Measurements from ENCODE around the gene CYP2C8. TPM values are rescaled to one million over a fixed set of nuclear protein-coding genes. Genes with fewer than 3 reads are reported as not detected.

Gene CYP2C8
- total and polyA plus RNA-seq, 2 donors (not counting 3 experiments of a cell fraction or from before 2014, with no cell fraction given) = 0.06 TPM; not detected in 1

DNA sequence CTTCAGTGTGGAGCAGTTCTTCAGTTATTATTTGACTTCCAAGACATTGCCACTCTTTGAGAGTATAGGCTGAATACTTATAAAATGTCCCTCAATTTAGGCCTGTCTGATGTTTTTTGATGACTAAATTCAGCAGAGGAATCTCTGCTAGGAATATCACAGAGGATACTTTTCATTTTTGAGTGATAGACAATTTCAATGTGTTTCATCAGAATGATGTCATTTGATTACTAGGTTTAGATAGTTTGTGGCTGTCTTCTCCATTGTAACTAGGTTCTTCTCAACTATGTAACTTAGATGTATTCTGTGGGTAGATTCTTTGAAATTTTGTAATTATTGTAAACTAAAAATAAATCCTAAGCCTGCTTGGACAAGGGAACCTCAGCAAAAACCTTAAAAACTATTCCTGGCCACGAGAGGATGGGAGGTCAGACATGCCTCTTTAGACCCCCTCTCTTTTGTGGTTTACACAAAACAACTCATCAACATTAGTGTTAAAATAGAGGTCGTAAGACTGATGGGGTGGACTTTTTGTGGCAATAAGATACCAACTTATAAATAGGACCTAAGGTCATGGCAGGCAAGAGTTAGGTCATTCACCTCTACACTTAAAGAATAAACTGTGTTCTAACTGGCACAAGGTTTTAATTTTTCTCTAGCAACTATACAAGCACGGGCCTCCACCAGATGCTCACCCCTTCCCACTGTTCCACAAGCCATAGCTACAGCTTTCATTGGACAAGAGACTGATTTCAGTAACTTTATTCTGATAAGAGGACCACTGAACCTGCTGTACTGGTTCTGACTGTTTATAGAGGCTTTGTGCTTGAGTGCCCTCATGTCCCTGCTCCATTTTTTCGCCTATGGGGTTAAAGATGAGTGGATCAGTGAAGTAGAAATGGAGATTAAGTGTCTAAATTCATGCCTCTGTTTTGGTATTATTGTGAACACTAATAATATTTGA lies 33.7 kb downstream of the CYP2C8 start:
- dilution Hi-C loops (cut with MboI; ENCODE audit: extremely low pct_ligation_motif_present, low sequenced_read_pairs) = no loop called here
- CTCF ChIA-PET = no interaction called here
- DNase-seq (ENCODE audit: low read depth, low spot score) (no peak), FAIRE-seq (no peak)
- no peaks in the 10 kb centered on the region for H3K4me1 ChIP-seq (ENCODE audit: control insufficient read depth, extremely low read depth, insufficient read depth, low read length)
- H3K9me3 ChIP-seq (replicated peaks; ENCODE audit: control insufficient read depth, insufficient read depth, low read length) = no peaks in the 10 kb centered on the region
- intact Hi-C loops (cut with micrococcal nuclease) = no loop called here
- H3K4me3 ChIP-seq (replicated peaks in 1 of 3; ENCODE audit: insufficient read depth in 1 of 3, low read depth in 1 of 3, low read length in 3 of 3) = no peak overlapping the region
- POLR2A ChIA-PET = no interaction called here
- no peaks in the 10 kb centered on the region for H3K9me1 ChIP-seq (replicated peaks; ENCODE audit: control insufficient read depth, extremely low read depth, insufficient read depth, low read length)
- no peaks in the 10 kb centered on the region for H3K27me3 ChIP-seq (ENCODE audit: control insufficient read depth in 2 of 2, insufficient read depth in 2 of 2, low read length in 2 of 2)
- no peaks in the 10 kb centered on the region for H3K79me2 ChIP-seq (ENCODE audit: control insufficient read depth, insufficient read depth, low read length)
- H3K27ac ChIP-seq (ENCODE audit: insufficient read depth, low read depth, low read length) = no peak overlapping the region
- H2AFZ ChIP-seq (ENCODE audit: low read depth, low read length) = no peak overlapping the region
- H4K20me1 ChIP-seq (replicated peaks; ENCODE audit: control insufficient read depth, extremely low read depth, insufficient read depth, low read length) = no peaks in the 10 kb centered on the region
- H3K9ac ChIP-seq (replicated peaks; ENCODE audit: extremely low read depth, insufficient read depth, low read length) = no peak overlapping the region
- no peak overlapping the region for H3K4me2 ChIP-seq (ENCODE audit: insufficient read depth, low read length)
- no peaks in the 10 kb centered on the region for H3K36me3 ChIP-seq (ENCODE audit: control insufficient read depth in 2 of 2, extremely low read depth in 1 of 2, insufficient read depth in 2 of 2, low read length in 2 of 2)
- TF ChIP-seq EZH2 (IDR thresholded peaks at IDR 0.05; ENCODE audit: borderline replicate concordance, low read depth, low read length, severe bottlenecking) = no peak
- TF ChIP-seq FOS (IDR thresholded peaks at IDR 0.05; ENCODE audit: borderline replicate concordance, insufficient read depth, low read length) = no peak
- no peak for TF ChIP-seq JUN (IDR thresholded peaks at IDR 0.05; ENCODE audit: borderline replicate concordance, insufficient read depth, insufficient read length, low read depth)
- TF ChIP-seq MYC (IDR thresholded peaks at IDR 0.05; ENCODE audit: low read depth, low read length) = no peak
- no peak for TF ChIP-seq POLR2AphosphoS5 (IDR thresholded peaks at IDR 0.05; ENCODE audit: insufficient read depth, low read depth, low read length)
- TF ChIP-seq, protein P1, sequence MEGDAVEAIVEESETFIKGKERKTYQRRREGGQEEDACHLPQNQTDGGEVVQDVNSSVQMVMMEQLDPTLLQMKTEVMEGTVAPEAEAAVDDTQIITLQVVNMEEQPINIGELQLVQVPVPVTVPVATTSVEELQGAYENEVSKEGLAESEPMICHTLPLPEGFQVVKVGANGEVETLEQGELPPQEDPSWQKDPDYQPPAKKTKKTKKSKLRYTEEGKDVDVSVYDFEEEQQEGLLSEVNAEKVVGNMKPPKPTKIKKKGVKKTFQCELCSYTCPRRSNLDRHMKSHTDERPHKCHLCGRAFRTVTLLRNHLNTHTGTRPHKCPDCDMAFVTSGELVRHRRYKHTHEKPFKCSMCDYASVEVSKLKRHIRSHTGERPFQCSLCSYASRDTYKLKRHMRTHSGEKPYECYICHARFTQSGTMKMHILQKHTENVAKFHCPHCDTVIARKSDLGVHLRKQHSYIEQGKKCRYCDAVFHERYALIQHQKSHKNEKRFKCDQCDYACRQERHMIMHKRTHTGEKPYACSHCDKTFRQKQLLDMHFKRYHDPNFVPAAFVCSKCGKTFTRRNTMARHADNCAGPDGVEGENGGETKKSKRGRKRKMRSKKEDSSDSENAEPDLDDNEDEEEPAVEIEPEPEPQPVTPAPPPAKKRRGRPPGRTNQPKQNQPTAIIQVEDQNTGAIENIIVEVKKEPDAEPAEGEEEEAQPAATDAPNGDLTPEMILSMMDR (IDR thresholded peaks at IDR 0.05; ENCODE audit: extremely low read depth in 1 of 2, insufficient read depth in 1 of 2, low read depth in 1 of 2, low read length in 2 of 2) = no peak
- TF ChIP-seq POLR2A (IDR thresholded peaks at IDR 0.05; ENCODE audit: low read depth, low read length) = no peak
- TF ChIP-seq, protein P2, sequence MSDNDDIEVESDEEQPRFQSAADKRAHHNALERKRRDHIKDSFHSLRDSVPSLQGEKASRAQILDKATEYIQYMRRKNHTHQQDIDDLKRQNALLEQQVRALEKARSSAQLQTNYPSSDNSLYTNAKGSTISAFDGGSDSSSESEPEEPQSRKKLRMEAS (IDR thresholded peaks at IDR 0.05; ENCODE audit: insufficient read depth, insufficient read length) = no peak
- no peak for TF ChIP-seq GATA2 (IDR thresholded peaks at IDR 0.05; ENCODE audit: insufficient read depth, insufficient read length, low read depth, low read length)
- no TSS peak for BruUV-seq (replicated peaks)
